ENCODE data around the gene SAMD1. TPM values are rescaled to one million over a fixed set of nuclear protein-coding genes. Genes with fewer than 3 reads are reported as not detected.

Gene SAMD1
- total RNA-seq, 1 experiment from 2014 or later: 108 TPM

GRCh38 chr19:14055396-14055795, 35.2 kb downstream of the SAMD1 start:
- H3K27ac ChIP-seq (ENCODE audit: insufficient read length, low read depth, low read length): no peak overlapping the region
- no peak overlapping the region for H4K5ac ChIP-seq (ENCODE audit: insufficient read length, low read depth, low read length)
- no peak overlapping the region for H3K18ac ChIP-seq (ENCODE audit: insufficient read length, low read depth, low read length)
- H3K14ac ChIP-seq (ENCODE audit: insufficient read depth, low read length): no peak overlapping the region
- no peaks in the 10 kb centered on the region for H3K9me3 ChIP-seq (ENCODE audit: control insufficient read depth, low read depth, low read length)
- no peak overlapping the region for H2BK20ac ChIP-seq (ENCODE audit: low read depth, low read length, poor library complexity, severe bottlenecking)
- no peak overlapping the region for H3K23ac ChIP-seq (ENCODE audit: insufficient read length, low read depth, low read length)
- TF ChIP-seq CTCF (conservative IDR thresholded peaks at IDR 0.05): no peak
- no peak overlapping the region for H2BK5ac ChIP-seq (ENCODE audit: insufficient read length, low read length)
- H2AFZ ChIP-seq (ENCODE audit: low read length): no peak overlapping the region
- Mint-ChIP-seq H3K9me3 (no peaks in the 10 kb centered on the region; a peak in 2 of 5 replicates), H3K4me3 (no peak overlapping the region), H3K27ac (no peak overlapping the region; a peak in 1 of 7 replicates), H3K27me3 (ENCODE audit: low read depth) (peaks cover 37% of the 10 kb centered on the region), H3K36me3 (ENCODE audit: insufficient read depth in 1 of 3, low read depth in 3 of 3) (peaks cover 12 to 18% (median 15%) of the 10 kb centered on the region in 3 experiments), H3K4me1 (peaks cover 9 to 18% of the 10 kb centered on the region in 2 experiments)
- DNase-seq: no peak
- no peaks in the 10 kb centered on the region; the same call in 1 of the 2 replicates for H3K4me1 ChIP-seq (ENCODE audit: insufficient read depth, low read length)
- H2BK12ac ChIP-seq (ENCODE audit: insufficient read length, low read depth, low read length): no peak overlapping the region
- no peaks in the 10 kb centered on the region for H3K79me1 ChIP-seq (ENCODE audit: insufficient read depth, low read depth, low read length, poor library complexity, severe bottlenecking)
- H3K4ac ChIP-seq (ENCODE audit: low read depth, low read length): no peak overlapping the region
- H3K23me2 ChIP-seq (ENCODE audit: insufficient read length, low read depth, low read length, poor library complexity, severe bottlenecking): peaks cover 6% of the 10 kb centered on the region
- H2BK15ac ChIP-seq (ENCODE audit: low read depth, low read length): no peak overlapping the region
- no CpG with 5 or more reads among the region's 3 CpGs for WGBS (ENCODE audit: extremely low coverage, insufficient read length, low lambda C conversion rate)
- no peaks in the 10 kb centered on the region for H3K79me2 ChIP-seq (ENCODE audit: insufficient read depth, low read length)
- no peak overlapping the region for H4K8ac ChIP-seq (replicated peaks; ENCODE audit: insufficient read length, low read depth, low read length)
- no peak overlapping the region for H3K9ac ChIP-seq (ENCODE audit: extremely low read depth, insufficient read length, low read length)
- H3T11ph ChIP-seq (ENCODE audit: low read length): no peak overlapping the region
- H4K91ac ChIP-seq (ENCODE audit: insufficient read length, low read depth, low read length): no peak overlapping the region
- no peak overlapping the region for H2BK120ac ChIP-seq (ENCODE audit: low read depth, low read length, poor library complexity, severe bottlenecking)
- H3K4me2 ChIP-seq (ENCODE audit: insufficient read depth, insufficient read length, low read length): no peak overlapping the region
- H3K56ac ChIP-seq (ENCODE audit: insufficient read length, low read depth, low read length): no peak overlapping the region
- no peak overlapping the region for H2AK5ac ChIP-seq (ENCODE audit: insufficient read length, low read length)
- no peaks in the 10 kb centered on the region for H4K20me1 ChIP-seq (ENCODE audit: control insufficient read depth, insufficient read depth, insufficient read length)
- peaks cover 8% of the 10 kb centered on the region for H3K27me3 ChIP-seq (ENCODE audit: insufficient read depth, low read length)
